GM11168 (cell line): ENCODE measurements around the gene TMC4.
"Not testable (repeated sequence)": the region's sequence is repeated elsewhere in the genome, so short reads cannot be mapped to it uniquely, and the experiment has no call there.

Source experiments
- in situ Hi-C: fragments of 300-500 bp; cut with MboI; formaldehyde crosslinking; loops from one replicate; pipeline ENCODE4 v1.12.0; 2022; ENCODE audit warnings: low sequenced_read_pairs; ENCODE audit not compliant: unreplicated experiment

The TMC4 gene

DNA sequence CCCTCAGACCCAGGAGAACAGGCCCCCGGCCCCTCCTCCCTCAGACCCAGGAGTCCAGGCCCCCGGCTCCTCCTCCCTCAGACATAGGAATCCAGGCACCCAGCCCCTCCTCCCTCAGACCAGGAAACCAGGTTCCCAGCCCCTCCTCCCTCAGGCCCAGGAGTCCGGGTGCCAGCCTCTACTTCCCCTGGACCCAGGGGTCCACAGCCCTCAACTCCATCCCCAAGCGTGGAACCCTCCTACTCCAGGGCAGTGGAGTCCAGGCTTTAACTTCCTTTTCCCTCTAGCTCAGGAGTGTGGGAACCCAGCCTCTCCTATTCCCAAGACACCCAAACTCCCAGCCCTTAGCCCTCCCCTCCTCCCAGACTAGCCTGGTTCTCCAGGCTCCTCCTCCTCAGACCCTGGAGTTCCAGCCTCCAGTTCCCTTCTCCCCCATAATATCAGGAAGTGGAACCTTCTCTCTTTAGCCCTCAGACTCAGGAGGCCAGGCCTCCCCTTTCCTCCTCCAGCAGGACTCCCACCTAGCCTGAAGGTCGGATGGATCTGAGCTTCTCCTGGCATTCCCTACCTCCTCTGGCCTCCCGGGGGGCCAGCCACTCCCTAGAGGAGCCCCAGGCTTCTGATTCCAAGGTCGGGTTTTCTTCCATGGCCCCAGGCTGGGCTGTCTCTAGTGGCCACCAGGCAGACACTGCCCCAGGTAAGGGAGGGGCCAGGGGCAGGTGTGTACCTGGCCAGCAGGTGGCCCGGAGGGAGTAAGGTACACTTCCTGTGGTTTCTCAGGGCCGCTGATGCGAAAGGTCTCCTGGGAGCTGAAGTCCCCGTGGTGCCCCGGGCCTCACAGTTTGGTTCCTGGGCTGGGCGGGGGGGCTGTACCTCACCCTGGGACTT lies at the start of gene TMC4:
Gene TMC4 (minus strand): TSS at position 690 of the 888 bp plus-strand sequence. CDS start 43 bp downstream, at position 647.
- in situ Hi-C loops, result no loop called here

- in situ Hi-C loops, result not testable (repeated sequence)
These were observed 49.0 kb upstream of the TMC4 start for GRCh38 chr19:54221947-54222346.

- in situ Hi-C loops, result not testable (repeated sequence)
These were observed 46.7 kb upstream of the TMC4 start for GRCh38 chr19:54219702-54220101.

DNA sequence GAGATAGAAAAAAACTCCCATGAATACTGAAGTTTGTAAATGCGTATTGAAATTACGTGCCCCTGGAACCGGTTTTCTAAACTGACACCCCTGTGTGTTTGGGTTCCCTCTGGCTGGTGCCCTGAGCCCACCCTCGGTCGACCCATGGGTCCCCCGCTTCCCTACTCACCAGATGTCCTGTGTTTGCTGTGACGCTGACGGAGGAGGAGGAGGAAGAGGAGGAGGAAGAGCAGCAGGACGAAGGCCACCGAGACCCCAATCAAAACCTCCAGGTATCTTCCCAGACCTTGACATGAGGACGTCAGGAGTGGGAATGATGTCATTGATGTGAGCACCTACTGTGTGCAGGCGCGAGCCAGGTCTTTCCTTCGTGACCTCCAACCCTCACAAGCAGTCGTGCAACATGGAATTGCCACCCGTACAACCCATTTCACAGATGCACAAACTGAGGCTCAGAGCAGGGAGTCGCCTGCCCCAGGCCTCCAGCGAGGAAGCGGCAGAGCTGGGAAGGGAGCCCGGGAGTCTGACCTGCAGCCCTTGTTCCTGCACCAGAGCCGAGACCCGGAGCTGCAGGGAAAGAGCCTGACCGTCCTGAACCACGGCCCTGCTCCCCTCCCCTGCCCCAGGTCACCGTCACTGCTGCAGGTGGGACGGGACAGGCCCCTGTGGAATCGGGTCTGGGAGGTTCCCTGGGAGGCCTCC lies 46.2 kb upstream of the TMC4 start:
- in situ Hi-C loops, result no loop called here

- in situ Hi-C loops, result no loop called here
These were observed 45.3 kb upstream of the TMC4 start for GRCh38 chr19:54218259-54218658.

DNA sequence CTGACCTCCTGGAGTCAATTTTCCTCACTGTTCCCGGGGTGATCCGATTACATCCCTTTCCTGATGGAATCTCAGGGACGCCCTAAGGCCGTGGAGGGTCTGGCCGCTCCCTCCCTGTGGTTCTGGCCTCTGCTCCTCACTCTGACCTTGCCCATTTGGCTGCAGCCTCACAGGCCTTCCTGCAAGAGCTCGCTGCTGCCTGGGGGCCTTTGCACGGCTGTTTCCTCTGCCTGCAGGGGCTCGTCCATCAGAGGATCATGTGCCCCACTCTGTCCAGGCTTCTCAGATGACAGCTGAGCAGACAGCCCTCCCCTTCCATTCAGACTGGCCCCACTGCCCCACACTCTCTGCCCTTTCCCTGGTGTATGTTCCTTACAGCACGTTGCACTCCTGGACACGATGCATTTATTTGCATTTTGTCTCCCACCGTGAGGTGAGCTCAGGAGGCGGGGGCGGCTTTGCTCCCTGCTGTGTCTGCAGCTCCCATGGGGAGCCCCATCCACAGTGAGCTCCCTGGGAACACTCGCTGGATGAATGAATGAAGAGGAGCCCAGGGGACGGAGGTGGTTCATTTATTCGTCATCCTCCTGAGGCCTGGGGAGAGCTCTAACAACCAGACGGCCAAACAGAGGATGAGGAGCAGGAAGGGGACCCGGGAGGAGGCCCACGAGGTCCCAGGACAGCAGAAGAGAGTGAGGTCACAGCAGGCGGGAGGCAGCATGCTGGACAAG lies 44.7 kb upstream of the TMC4 start:
- in situ Hi-C loops, result not testable (repeated sequence)

DNA sequence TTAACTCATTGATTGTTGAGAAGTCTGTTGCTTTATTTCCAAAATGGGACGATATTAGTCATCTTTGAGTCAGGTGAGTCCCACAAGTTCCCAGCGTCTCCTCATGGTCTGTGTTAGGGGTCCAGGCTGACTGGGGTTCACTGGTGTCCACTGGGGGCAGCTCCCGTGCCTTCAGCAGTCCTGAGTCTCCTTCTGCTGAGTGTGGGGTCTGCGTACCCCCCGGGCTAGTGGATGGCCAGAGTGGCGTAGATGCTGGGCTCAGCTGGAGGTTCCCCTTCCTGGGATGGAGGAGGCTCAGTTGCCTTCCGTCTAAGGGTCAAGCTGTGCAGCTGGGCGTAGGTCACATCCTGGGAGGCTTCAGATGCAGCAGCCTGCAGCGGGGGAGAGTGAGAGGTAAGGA lies 43.9 kb upstream of the TMC4 start:
- in situ Hi-C loops, result no loop called here

- in situ Hi-C loops, result not testable (repeated sequence)
These were observed 41.8 kb upstream of the TMC4 start for GRCh38 chr19:54214734-54215133.

GRCh38 chr19:54214217-54214616 lies 41.3 kb upstream of the TMC4 start:
- in situ Hi-C loops, result not testable (repeated sequence)

DNA sequence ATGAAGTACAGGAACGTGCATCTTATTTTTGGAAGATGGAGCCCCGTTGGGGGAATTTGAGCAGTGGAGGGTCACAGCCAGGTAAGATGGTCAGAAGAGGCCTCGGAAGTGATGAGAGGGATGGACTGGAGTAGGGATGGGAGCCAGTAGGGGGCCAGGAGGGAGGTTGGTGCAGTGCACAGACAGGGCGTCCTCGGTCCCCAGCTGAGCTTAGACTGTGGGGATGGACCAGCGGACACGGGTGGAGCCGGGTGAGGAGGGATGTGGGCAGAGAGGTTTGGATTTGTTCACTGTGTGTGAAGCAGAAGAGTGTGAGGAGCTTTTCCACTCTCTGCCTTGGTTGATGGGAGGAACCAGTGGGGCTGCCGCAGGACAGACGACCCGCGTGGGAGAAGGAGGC lies 38.3 kb upstream of the TMC4 start:
- in situ Hi-C loops, result no loop called here

DNA sequence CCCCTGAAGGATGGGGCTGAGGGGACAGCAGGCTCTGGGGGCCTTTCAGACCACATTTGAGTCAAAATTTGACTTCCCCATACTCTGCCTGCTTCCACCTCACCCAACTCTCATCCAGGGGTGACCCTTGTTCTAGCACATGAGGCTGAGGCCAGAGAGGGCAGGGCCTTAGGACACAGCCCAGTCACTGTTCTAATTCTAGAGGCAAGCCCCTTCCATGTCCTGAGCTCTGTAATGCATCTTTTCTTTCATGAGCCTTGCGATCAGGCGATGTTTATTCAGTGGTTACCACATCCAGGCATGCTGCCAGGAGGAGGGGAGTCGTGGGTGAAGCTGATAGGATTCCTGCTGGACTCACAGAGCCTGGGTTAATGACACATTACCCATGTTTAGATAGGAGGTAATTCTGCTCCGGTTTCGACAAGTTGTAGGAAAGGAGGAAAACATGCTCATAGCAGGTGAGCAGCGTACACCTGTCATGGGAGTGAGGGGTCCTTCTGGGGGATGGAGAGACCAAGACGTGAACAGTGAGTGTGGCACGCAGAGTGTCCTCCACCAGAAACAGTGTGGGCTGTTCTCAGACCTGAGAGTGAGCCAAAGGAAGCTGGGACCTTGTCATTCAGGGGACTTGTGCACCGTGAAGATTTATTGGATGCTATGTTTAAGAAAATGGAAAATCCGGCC lies 37.0 kb upstream of the TMC4 start:
- in situ Hi-C loops, result no loop called here

DNA sequence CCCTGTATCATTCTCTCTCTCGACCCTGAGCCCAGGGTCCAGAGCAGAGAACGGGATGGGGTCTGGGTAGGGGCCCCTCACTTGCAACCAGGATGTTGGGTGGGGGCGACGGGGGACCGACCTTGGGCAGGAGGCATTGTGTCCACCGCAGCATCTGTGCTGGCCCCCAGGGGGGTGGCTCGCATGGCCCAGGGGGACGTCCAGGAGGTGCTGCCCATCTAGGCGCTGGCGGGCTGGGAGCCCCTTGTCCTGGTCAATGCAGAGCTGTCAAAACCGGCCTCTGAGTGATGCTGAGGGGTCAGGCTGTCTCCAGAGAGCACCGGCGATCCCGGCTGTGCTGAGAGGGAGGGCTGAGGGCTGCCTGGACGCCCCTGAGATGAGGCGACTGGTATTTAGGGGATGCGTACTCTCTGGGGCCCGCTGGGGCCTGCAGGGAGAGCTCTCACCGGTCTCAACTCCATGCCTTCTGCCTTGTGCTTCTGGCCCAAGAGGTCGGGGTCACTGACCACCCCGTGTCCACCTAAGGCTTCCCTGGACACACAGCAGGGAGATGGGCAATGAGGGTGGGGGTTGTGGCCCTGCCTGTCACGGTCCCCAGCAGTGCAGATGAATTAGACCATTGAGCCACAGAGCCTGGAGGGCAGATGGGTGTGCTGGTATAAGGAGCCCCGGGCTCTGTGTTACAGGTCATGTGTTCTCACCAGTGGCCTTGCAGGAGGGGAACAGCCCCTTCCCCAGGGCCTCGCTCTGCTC lies 36.3 kb upstream of the TMC4 start:
- in situ Hi-C loops, result no loop called here

GRCh38 chr19:54208784-54209057 lies 35.8 kb upstream of the TMC4 start:
- in situ Hi-C loops, result no loop called here

DNA sequence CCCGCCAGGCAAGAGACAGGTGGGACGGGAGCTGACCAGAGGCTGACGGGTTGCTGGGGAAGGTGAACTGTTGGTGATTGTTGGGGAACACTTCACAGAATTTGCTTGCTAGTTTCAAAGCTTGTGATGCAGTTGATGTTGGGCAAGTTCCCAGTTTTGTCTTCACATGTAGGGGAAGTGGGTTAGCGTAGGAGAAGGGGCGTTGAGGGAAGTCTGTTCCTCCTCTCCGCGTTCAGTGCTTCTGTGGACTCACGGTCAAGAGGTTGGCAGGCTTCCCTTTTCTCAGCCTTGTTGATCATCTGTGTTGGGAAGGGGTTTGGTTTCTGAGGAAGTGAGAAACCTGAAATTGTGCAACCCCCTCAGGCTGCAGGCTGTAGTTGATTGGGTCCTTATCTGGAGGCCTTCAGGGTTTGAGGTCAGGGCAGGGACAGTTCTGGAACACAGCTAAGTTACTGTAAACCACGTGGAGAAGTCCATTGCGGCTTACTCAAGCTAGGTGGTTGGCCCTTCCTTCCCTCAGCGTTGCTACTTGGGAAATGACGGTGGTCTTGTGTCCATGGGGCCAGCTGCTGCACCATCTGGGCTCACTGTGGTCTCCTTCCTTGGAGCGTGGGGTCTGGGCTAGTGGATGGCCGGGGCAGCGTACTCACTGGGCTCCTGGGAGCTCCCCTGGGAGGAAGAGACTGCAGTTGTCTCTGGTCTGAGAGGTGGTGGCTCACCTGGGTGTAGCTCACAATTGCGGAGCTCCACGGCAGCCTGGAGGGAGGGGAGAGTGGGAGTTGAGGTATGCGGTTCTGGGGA lies 35.2 kb upstream of the TMC4 start:
- in situ Hi-C loops, result no loop called here

- in situ Hi-C loops, result no loop called here
These were observed 34.7 kb upstream of the TMC4 start for GRCh38 chr19:54207676-54207982.

GRCh38 chr19:54207193-54207592 lies 34.2 kb upstream of the TMC4 start:
- in situ Hi-C loops, result not testable (repeated sequence)

DNA sequence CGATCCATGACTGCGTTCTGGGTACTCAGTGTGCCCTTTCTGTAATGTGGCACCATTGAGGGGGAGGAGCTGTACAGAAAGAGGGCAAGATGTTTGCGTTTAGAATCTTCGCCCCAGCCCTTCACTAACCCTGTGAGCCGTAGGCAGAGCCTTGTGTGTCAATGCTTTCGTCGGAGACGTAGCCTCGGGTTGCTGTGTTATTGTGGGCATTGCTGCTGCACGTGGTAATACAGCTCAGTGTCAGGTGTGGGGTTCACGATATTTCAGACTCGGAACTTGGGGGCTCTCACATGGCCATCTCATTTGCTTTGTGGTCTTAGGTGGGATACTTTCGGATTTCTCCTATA lies 33.8 kb upstream of the TMC4 start:
- in situ Hi-C loops, result no loop called here

- in situ Hi-C loops, result no loop called here
These were observed 33.3 kb upstream of the TMC4 start for GRCh38 chr19:54206030-54206830.
